ENCODE measurements around the gene MSRB2.

MSRB2 gene

DNA sequence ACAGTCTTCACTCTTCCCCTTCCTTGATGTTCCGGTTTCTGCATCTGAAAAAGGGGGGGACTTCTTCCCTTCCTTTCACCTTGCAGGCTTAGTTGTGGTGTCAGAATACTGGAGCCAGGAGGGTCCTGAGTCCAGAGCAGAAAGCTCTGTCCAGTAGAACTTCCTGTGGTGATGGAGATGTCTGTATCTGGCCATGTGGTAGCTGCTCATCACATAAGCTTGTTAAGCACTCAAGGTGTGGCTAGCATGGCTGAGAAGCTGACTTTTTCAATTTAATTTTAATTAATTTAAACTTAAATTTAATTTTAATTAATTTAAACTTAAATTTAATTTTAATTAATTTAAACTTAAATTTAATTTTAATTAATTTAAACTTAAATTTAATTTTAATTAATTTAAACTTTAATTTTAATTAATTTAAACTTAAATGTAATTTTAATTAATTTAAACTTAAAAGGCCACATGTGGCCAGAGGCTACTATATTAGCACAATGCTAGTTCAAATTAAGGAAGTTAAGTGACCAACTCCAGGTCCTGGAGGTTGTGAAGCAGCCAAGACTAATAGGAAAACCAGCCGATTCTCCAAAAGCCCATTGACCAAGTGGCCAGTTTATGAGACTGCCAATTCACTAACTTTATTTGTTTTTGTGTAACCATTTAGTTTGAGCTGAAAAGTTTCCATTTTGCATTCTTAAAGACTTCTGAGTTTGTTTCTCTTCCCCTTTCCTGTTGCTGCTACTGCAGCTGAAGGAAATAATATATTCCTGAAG is 16.3 kb downstream of the MSRB2 start:
- DNase-seq (ENCODE audit: low spot score): no peak

DNA sequence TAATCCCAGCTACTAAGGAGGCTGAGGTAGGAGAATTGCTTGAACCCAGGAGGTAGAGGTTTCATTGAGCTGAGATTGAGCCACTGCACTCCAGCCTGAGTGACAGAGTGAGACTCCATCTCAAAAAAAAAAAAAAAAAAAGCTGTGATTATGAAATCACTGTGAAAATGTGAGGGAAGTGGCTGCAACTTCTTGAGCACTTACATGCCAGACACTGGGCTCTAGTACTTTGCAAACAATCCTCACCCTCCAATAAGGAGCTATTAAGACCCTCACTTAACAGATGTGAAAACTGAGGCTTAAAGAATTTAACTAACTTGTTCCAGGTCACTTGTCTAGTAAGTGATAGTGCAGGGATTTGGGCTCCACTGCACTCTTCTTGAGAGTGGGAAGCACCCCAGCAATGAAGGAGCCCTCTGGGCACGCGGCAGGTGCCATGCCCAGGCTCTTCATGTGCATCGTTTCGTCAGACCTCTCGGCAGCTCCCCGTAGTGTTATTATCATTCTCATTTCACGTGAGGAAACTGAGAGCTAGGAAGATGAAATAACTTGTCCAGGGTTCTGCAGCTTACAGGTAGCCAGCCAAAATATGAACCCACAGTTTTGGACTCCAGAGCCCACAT is 19.0 kb downstream of the MSRB2 start:
- DNase-seq (ENCODE audit: low spot score): no peak

DNA sequence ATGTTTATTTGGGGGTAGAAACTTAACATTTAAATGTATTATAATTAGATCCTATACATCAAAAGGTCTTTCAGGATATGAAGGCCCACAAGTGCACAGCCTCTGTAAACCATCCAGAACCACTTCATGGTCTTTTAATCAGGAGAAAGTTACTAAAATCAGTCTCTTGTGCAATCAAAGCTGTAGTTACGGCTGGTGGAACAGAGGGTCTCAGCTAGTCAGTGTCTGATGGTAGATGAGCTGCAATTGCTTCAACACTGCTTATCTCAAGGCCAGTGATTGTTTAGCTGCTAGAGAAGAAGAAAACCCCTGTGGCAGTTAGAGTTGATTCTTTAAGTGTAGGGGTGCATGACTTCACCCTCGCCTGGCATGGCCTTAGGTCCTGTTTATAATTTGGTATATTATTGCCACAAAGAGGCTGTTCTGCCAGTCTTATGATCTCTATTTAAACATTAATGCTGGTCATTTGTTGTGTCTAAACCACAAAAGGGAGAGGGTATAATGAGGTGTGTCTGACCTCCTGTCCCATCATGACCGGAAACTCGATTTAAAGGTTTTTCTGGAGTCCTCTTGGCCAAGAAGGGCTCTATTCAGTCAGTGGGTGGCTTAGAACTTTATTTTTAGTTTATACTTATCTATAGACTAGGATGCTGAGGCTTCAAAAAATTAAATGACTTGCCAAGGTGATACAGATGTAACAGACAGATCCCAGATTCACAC is 21.3 kb downstream of the MSRB2 start:
- DNase-seq (ENCODE audit: low spot score): no peak

DNA sequence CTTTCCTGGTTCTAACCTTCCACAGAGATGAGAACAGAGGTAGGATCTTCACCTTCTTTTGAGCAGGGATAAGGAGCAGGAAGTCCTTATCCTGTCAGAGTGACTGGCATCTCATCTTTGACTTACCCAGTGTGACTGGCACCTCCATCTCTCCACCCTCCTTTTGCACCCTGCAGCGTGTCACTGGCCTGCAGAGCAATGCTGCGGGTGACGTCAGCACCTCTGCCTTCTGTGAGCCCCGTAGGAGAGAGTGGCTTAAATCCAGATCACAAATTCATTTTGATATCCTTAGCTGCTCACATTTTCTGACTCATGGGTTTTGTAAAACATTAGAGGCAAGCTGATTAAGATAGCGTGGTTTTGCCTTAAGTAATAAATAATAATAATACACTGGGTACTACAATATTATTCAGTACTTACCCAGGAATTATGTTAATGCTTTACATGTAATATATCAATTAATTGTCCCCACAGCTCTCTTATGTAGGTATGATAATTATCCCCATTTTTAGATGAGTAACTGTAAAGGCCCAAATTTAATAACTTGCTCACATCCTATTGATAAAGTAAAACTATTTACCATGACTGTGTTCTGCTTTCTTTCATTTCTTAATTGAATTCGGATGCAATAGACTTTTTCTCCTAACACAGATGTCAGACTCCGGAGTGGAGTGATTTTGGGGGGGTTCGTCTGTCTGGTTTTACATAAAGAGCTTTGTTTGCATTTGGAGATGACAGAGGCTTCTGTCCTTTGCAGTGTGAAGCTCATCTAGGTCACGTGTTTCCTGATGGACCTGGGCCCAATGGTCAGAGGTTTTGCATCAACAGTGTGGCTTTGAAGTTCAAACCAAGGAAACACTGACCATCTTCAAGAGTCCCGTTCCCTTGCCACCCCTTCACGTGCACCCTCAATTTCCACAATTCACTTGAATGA is 24.9 kb downstream of the MSRB2 start:
- DNase-seq (ENCODE audit: low spot score): peak; percentile 37

DNA sequence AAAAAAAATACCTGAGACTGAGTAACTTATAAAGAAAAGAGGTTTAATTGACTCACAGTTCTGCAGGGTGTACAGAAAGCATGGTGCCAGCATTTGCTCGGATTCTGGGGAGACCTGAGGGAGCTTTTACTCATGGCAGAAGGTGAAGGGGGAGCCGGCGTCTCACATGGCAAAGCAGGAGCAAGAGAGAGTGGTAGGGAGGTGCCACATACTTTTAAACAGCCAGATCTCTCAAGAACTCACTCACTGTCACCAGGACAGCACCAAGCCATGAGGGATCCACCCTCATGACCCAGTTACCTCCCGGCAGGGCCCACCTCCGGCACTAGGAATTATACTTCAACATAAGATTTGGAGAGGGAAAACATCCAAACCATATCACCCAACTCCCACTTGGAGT is 25.8 kb downstream of the MSRB2 start:
- no peak for DNase-seq (ENCODE audit: low spot score)

DNA sequence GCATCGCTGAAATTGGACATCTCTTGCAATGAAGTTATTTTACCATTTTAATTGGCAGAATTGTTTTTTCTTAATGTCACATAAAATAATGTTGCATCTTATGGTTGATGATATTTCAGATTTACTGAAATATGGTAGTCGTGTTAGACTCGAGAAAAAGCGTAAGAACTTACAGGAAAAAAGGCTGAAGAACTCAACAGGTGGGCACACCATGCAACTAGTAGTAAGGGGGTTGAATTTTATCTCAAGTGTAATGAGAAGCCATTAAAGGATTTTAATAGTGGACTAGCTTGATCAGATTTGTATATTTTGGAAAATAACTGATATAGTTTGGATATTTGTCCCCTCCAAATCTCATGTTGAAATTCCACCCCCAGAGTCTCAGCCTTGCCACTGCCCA is 41.1 kb downstream of the MSRB2 start:
- no peak for DNase-seq (ENCODE audit: low spot score)

DNA sequence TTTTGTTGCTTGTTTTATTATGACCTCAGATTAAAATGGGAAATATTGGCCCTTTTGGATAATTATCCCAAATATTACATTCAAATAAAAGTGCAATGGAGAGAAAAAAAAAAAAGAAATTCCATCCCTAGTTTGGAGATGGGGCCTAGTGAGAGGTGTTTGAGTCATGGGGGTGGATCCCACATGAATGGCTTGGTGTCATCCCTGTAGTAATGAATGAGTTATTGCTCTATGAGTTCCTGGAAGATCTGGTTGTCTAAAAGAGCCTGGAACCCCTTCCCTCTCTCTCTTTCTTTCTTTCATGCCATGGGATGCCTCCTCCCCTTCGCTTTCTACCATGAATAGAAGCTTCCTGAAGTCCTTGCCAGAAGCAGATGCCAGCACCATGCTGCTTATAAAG is 44.3 kb downstream of the MSRB2 start:
- no peak for DNase-seq (ENCODE audit: low spot score)

DNA sequence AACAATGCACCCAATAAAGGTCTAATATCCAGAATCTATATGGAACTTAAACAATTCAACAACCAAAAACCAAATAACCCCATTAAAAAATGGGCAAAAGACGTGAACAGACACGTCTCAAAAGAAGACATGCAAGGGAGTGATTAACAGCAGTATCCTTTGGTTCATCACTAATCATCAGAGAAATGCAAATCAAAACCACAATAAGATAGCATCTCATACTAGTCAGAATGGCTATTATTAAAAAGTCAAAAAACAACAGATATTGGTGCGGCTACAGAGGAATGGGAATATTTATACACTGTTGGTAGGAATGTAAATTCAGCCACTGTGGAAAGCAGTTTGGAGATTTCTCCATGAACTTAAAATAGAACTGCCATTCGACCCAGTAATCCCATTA is 46.6 kb downstream of the MSRB2 start:
- DNase-seq (ENCODE audit: low spot score): no peak

DNA sequence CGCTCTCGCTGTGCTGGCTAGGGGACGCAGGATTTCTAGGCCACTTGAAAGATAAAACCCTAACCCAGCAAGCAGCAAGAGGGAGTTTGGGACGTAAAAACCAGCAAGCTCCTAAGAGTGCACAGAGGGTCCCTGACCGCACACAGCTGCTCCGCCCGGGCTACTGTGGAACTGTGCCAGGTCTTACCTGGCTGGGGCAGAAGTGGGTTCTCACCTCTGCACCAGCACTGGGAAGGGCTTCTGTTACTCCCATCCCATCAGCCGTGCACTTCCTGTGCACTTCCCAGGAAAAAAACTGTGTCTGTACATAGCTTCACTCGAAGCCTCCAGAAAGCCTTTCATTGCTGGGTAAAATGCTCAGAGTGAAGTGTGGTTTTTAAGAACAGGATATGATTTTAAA is 50.9 kb downstream of the MSRB2 start:
- DNase-seq (ENCODE audit: low spot score): no peak

DNA sequence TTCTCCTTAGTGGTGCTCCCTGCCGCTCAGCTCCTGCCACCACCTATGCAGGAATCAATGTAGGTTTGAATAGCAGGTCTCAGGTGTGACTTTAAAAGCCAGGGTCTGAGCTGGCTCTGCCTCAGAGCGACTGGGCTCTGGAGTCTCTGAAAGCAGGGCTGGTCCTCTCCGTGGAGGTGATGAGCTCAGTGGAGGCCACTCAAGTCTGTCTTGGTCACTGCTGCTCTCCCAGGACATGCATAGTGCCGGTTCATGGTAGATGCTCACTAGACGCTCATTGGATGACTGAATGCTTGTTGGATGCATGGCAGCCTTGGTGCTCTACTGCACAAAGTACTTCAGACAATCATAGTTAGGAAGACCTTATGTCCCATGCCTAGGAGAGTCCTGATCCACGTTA is 51.7 kb downstream of the MSRB2 start:
- DNase-seq (ENCODE audit: low spot score): no peak

DNA sequence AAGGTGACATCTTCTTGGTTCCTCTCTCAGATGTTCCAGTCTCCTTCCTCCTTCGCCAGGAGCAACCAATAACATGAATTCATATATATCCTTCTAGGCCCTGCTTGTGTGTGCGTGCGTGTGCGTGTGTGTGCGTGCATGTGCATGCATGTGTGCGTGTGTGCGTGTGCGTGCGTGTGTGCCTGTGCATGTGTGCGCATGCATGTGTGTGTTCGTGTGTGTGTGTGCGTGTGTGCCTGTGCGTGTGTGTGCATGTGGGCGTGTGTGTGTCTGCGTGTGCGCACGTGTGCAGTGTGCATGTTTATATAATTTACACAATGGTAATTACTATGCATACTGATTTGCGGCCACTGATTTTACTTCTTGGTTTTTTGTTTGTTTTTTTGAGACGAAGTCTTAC is 52.8 kb downstream of the MSRB2 start:
- no peak for DNase-seq (ENCODE audit: low spot score)

DNA sequence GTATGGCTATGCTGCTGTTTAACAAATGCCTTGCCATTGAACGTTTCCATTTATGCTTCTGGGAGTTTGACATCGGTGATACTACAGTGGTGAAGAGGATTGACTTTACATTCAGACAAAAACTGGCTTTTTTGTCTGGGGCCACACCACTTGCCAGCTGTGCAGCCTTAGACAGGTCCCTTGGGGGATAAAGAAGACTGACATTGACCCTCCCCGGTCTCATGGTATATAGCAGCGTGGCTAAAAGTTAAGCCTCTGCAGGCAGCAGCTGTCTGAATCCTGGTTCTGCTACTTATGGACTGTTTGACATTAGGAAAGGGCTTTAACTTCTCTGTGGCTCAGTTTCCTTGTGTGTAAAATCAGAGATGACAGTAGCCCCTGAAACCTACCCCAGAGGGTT is 54.7 kb downstream of the MSRB2 start:
- DNase-seq (ENCODE audit: low spot score): no peak

DNA sequence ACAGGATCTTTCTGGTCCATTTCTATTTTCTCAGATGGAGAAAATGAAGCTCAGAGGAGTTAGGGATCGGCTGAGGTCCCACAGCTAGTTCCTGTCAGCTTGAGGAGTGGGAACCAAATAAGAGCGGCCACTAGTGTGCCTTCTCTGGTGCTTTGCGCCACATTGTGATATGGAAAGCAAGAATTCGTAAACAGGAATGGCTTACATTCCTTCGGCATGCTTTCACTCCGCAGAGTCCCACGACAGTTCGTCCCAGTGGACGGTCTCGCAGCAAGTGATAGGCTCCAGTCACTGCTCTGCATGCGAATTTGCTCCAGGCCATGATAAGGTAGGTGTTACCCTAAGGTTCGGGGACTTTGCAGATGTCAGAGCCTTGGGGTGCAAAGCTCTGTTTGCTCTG is 55.2 kb downstream of the MSRB2 start:
- DNase-seq (ENCODE audit: low spot score): no peak

DNA sequence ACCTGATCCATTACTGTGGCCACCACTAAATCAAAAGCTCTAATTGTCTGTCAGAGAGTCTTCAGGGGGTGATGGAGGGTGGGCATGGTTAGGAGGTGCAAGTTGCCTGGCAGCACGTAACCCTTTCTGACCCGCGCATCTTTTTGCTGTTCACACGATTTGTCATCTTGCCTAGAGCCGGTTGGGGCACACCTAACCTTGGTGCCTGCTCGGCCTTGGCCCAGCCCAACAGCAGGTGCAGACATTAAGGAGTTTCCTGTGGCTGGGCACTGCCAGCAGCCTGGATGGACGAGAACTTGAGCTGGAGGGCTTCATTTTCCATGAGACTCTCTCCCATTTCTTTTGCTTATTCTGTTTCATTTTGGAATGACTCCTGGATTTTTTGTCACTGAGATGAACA is 55.7 kb downstream of the MSRB2 start:
- DNase-seq (ENCODE audit: low spot score): no peak

DNA sequence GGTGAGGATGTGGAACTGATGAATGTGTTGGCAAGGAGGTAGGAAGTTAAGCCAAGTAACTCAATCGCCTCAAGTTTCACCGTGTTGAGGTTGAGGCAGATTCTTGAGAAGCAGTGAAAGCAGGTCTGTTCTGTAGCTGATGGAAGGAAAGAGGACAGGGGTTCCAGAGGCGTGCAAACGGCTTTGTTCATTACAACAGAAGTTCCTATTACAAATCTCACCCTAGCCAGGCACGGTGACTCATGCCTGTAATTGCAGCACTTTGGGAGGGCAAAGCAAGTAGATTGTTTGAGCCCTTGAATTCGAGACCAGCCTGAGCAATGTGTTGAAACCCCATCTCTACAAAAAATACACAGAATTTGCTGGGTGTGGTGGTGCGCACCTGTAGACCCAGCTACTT is 59.8 kb downstream of the MSRB2 start:
- DNase-seq (ENCODE audit: low spot score): no peak

DNA sequence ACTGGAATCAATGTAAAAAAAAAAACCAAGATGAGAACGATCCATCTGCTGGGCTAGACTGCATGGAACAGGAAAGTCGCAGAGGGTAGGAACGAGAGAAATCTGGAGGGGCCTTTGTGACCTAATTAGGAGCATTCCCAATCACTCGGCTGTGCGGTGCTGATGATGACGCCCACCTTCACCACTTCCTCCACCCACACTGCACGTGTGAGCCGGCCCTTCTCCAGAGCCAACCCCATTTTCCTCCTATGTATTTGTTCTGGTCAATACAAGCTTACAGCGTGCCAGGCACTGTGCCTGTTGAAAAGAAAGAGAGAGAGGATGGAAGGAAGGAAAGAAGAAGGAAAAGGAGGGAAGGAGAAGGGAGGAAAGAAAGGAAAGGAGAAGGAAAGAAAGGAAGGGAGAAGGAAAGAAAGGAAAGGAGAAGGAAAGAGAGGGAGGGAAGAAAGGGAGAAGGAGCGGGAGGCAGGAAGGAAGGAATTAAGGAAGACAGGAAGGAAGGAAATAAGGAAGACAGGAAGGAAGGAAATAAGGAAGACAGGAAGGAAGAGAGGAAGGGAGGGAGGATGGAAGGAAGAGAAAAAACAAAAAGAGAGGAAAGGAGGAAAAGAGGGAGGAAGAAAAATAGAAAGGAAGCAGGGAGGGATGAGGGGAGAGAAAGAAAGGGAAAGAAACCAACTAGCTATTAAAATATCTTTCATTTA is 61.2 kb downstream of the MSRB2 start:
- no peak for DNase-seq (ENCODE audit: low spot score)

DNA sequence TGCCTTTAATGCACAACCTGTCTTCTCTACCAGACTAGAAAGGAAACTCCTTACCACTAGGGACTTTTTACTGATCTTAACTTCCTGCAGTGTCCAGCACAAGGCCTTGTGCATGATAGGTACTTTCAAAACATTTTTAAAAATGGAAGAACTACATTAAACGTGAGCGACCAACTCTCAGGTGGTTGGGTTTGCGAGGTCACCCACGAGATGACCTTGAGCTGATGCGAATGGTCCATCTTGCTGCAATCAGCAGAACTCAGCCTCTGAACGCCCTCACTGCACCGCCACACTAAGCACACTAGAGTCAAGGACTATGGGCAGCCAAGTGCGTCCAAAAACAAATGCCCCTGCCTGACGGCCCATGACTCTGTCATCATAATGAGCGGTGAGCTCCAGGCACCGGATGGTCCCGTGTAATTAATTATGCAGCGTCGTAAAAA is 61.9 kb downstream of the MSRB2 start:
- DNase-seq (ENCODE audit: low spot score): no peak

DNA sequence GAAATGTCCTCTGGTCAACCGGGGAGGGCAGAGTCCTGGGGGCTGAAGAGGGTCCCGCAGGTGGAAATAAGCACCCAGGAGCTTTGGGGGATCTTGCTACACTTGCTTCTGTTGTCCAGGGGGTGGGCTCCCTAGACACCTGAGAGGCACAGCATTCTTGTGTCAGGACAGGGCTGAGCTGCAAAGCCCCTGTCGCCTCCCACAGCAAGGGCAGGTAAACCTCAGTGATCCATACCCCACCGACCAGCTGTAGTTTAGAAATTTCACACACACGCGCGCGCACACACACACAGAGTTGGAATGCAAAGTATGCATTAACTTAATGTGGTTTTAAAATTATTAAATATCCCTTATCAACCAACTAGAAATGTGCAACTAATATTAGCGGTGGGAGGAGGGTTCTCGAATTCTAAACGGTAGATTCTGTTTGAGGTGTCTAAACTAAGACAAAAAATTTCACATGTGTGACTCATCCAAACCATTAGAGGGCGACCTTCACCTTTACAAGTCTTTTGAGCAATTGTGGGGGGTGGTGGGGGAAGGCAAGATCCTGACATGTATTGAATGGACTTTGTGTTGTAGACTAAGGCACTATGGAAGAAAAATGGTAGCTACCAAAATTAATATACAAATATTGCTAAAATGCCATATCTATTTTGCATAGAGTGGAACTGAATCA is 62.5 kb downstream of the MSRB2 start:
- DNase-seq (ENCODE audit: low spot score): peak; percentile 47

DNA sequence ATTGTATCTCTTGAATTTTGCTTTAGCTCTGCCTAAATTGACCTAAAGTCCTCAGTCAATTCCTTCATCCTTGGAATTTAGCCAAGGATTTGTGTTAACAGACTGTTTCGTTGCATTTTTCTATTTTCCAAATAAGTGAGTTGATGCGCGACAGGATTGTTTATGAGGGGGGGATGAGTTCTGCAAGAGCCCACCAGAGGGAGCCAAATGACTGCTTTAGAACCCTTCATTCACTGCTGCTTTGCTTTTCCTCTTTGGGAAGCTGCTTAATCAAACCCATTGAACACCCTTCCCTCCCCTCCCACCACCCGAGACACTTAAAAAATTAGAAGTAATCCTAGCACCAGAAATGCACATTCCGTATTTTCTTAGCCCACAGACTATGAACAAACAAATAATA is 63.0 kb downstream of the MSRB2 start:
- DNase-seq (ENCODE audit: low spot score): peak; percentile 61

DNA sequence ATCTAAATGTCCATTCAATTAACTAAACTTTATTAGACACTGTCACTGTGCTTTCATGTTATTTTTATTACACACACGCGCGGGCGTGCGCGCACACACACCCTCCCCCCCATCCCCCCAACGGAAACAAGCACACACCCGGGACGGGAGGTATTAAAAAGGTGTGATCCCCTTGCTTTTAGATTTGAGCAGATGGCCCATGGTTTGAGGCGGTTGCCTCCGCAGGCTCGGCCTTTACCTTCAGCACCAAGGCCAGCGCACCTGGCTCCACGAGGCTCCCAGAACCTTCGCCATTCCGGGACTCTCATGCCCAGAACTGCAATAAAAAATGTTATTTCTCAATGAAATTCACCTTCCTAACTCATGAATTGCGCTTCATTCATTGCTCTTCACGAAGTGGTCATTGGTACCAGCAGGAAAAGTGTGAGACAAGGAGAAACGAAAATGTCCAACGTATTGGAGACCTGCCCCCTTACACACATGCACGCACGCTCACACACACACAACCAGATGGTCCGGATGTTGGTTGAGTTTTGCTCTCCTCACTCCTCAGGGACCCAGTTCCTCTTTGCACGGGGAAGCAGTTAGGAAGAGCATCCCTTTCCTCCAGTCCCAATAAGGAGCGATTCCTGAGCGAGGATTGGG is 76.0 kb downstream of the MSRB2 start:
- DNase-seq (ENCODE audit: low spot score): no peak
